Measurements from ENCODE around the gene FOXR1. TPM values are rescaled to one million over a fixed set of nuclear protein-coding genes. Genes with fewer than 3 reads are reported as not detected.
A peak's percentile ranks its signal among the peaks of the same experiment; 100 is the strongest.

The FOXR1 gene
- total RNA-seq, 1 experiment from 2014 or later = not detected

DNA sequence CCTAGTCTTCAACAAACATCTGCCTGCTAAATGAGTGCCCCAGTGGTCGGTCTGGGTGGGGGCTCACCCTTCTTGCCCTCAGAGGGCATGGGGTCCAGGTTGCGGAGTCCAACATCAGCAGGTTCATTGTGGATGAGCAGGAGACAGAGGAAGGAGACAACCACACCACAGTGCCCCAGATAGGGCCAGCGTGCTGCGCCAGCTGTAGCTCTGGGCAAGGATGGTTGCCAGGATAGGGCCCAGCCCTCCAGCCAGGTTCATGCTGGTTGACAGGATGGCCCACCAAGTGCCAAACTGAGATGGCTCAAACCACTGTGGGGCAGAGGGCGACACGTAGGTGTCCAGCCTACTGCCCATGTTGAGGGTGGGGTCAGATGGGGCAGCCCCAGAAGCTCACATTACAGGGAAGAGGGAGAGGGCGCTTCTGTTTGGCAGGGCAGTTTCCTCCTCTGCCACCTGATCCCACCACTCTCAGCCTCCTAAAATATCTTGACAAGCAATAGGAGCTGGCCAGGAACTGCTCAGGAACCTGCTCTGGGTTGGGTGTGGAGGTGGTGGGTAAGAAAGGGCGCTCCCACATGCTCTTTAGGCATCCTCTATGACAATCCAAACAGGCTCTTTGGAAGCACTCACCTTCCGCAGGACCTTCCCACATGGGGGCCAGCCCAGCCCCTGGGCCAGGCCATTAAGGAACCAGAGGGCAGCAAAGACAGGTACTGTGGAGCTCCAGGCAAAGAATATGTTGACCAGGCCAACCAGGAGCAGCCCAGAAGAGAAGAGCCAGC lies 56.2 kb downstream of the FOXR1 start:
- H3K4me3 Mint-ChIP-seq = peak overlapping the region; percentile 18; the same call in 1 of the 2 replicates
- H3K27ac Mint-ChIP-seq = peak overlapping the region; percentile 36; the same call in 1 of the 2 replicates
- ATAC-seq = no peak
- H3K4me1 Mint-ChIP-seq = peaks cover 19% of the 10 kb centered on the region
- H3K36me3 Mint-ChIP-seq = peaks cover 43% of the 10 kb centered on the region
- ChIA-PET POLR2A (interaction anchor here (1.2 kb wide), 1 partner anchor 67 kb away, joined by 3 read pairs; a partner anchor contains a TSS), CTCF (no interaction called here)
- TF ChIP-seq NR1H2 (CRISPR knock-in tag; IDR thresholded peaks at IDR 0.05) (no peak), ZNF232 (CRISPR knock-in tag; IDR thresholded peaks at IDR 0.05) (no peak), PRRX2 (CRISPR knock-in tag; IDR thresholded peaks at IDR 0.05) (no peak), GTF2I (CRISPR knock-in tag; conservative IDR thresholded peaks at IDR 0.05) (no peak), NFYB (CRISPR knock-in tag; conservative IDR thresholded peaks at IDR 0.05; ENCODE audit: low read depth) (no peak), TEAD4 (CRISPR knock-in tag; IDR thresholded peaks at IDR 0.05) (no peak), FOXK1 (CRISPR knock-in tag; IDR thresholded peaks at IDR 0.05) (no peak), TEAD1 (CRISPR knock-in tag; IDR thresholded peaks at IDR 0.05) (no peak), ESRRA (CRISPR knock-in tag; IDR thresholded peaks at IDR 0.05; ENCODE audit: borderline replicate concordance) (no peak), ZNF317 (CRISPR knock-in tag; IDR thresholded peaks at IDR 0.05; ENCODE audit: borderline replicate concordance, low read depth) (no peak), GRHL2 (CRISPR knock-in tag; IDR thresholded peaks at IDR 0.05; ENCODE audit: insufficient replicate concordance, severe bottlenecking) (no peak), RELA (CRISPR knock-in tag; IDR thresholded peaks at IDR 0.05; ENCODE audit: borderline replicate concordance) (no peak)
- TF ChIP-seq, protein P1, sequence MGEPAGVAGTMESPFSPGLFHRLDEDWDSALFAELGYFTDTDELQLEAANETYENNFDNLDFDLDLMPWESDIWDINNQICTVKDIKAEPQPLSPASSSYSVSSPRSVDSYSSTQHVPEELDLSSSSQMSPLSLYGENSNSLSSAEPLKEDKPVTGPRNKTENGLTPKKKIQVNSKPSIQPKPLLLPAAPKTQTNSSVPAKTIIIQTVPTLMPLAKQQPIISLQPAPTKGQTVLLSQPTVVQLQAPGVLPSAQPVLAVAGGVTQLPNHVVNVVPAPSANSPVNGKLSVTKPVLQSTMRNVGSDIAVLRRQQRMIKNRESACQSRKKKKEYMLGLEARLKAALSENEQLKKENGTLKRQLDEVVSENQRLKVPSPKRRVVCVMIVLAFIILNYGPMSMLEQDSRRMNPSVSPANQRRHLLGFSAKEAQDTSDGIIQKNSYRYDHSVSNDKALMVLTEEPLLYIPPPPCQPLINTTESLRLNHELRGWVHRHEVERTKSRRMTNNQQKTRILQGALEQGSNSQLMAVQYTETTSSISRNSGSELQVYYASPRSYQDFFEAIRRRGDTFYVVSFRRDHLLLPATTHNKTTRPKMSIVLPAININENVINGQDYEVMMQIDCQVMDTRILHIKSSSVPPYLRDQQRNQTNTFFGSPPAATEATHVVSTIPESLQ (CRISPR knock-in tag; IDR thresholded peaks at IDR 0.05) = no peak
- TF ChIP-seq, protein P2, sequence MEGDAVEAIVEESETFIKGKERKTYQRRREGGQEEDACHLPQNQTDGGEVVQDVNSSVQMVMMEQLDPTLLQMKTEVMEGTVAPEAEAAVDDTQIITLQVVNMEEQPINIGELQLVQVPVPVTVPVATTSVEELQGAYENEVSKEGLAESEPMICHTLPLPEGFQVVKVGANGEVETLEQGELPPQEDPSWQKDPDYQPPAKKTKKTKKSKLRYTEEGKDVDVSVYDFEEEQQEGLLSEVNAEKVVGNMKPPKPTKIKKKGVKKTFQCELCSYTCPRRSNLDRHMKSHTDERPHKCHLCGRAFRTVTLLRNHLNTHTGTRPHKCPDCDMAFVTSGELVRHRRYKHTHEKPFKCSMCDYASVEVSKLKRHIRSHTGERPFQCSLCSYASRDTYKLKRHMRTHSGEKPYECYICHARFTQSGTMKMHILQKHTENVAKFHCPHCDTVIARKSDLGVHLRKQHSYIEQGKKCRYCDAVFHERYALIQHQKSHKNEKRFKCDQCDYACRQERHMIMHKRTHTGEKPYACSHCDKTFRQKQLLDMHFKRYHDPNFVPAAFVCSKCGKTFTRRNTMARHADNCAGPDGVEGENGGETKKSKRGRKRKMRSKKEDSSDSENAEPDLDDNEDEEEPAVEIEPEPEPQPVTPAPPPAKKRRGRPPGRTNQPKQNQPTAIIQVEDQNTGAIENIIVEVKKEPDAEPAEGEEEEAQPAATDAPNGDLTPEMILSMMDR (IDR thresholded peaks at IDR 0.05) = no peak
- TF ChIP-seq, protein P3, sequence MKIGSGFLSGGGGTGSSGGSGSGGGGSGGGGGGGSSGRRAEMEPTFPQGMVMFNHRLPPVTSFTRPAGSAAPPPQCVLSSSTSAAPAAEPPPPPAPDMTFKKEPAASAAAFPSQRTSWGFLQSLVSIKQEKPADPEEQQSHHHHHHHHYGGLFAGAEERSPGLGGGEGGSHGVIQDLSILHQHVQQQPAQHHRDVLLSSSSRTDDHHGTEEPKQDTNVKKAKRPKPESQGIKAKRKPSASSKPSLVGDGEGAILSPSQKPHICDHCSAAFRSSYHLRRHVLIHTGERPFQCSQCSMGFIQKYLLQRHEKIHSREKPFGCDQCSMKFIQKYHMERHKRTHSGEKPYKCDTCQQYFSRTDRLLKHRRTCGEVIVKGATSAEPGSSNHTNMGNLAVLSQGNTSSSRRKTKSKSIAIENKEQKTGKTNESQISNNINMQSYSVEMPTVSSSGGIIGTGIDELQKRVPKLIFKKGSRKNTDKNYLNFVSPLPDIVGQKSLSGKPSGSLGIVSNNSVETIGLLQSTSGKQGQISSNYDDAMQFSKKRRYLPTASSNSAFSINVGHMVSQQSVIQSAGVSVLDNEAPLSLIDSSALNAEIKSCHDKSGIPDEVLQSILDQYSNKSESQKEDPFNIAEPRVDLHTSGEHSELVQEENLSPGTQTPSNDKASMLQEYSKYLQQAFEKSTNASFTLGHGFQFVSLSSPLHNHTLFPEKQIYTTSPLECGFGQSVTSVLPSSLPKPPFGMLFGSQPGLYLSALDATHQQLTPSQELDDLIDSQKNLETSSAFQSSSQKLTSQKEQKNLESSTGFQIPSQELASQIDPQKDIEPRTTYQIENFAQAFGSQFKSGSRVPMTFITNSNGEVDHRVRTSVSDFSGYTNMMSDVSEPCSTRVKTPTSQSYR (CRISPR knock-in tag; IDR thresholded peaks at IDR 0.05) = no peak
- TF ChIP-seq, protein P4, sequence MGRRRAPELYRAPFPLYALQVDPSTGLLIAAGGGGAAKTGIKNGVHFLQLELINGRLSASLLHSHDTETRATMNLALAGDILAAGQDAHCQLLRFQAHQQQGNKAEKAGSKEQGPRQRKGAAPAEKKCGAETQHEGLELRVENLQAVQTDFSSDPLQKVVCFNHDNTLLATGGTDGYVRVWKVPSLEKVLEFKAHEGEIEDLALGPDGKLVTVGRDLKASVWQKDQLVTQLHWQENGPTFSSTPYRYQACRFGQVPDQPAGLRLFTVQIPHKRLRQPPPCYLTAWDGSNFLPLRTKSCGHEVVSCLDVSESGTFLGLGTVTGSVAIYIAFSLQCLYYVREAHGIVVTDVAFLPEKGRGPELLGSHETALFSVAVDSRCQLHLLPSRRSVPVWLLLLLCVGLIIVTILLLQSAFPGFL (CRISPR knock-in tag; IDR thresholded peaks at IDR 0.05; ENCODE audit: borderline replicate concordance) = no peak
- H3K9me3 Mint-ChIP-seq = no peaks in the 10 kb centered on the region
- DNase-seq (ENCODE audit: low spot score) = no peak
- H3K27me3 Mint-ChIP-seq (ENCODE audit: low read depth) = no peaks in the 10 kb centered on the region

DNA sequence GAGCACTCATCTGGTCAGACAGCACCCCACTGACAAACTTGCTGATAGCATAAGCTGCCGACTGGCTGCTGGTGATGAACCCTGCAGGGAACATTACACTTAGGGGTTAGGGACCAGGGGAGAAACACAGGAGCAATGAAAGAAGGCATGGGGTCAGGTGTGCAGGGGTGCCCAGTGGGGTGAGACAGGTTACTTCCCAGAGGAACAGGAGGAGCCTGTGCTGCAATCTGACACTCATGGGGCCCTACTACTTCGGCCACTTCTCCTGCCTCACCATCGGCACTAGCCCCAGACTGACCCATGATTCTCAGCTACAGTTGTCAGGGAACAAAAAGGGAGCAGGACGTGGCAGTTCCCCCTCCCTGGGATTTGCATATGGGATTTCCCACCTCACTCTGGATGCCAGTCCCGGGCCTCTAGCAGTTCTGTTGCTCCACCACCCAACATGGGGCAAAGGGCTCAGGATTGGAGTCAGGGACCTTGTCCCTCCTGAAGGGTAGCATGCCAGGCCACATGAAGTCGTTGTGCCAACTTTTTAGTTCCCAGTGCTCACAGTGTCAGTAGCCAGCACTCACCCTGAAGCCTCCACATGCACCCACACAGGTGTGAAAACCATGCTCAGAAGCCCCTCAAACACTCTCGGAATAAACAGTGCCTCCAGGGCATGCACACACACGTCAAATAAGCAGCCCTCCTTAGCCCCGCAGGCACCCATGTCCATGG lies 56.9 kb downstream of the FOXR1 start:
- DNase-seq (ENCODE audit: low spot score) (no peak), ATAC-seq (no peak)
- ChIA-PET POLR2A (no interaction called here), CTCF (no interaction called here)
- Mint-ChIP-seq H3K4me1 (peaks cover 19% of the 10 kb centered on the region), H3K4me3 (peak overlapping the region; percentile 76), H3K27ac (peak overlapping the region; percentile 78), H3K27me3 (ENCODE audit: low read depth) (no peaks in the 10 kb centered on the region), H3K9me3 (no peaks in the 10 kb centered on the region), H3K36me3 (peaks cover 38% of the 10 kb centered on the region)
- TF ChIP-seq, protein P5, sequence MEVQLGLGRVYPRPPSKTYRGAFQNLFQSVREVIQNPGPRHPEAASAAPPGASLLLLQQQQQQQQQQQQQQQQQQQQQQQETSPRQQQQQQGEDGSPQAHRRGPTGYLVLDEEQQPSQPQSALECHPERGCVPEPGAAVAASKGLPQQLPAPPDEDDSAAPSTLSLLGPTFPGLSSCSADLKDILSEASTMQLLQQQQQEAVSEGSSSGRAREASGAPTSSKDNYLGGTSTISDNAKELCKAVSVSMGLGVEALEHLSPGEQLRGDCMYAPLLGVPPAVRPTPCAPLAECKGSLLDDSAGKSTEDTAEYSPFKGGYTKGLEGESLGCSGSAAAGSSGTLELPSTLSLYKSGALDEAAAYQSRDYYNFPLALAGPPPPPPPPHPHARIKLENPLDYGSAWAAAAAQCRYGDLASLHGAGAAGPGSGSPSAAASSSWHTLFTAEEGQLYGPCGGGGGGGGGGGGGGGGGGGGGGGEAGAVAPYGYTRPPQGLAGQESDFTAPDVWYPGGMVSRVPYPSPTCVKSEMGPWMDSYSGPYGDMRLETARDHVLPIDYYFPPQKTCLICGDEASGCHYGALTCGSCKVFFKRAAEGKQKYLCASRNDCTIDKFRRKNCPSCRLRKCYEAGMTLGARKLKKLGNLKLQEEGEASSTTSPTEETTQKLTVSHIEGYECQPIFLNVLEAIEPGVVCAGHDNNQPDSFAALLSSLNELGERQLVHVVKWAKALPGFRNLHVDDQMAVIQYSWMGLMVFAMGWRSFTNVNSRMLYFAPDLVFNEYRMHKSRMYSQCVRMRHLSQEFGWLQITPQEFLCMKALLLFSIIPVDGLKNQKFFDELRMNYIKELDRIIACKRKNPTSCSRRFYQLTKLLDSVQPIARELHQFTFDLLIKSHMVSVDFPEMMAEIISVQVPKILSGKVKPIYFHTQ (CRISPR knock-in tag; IDR thresholded peaks at IDR 0.05) = no peak
- TF ChIP-seq TEAD1 (CRISPR knock-in tag; IDR thresholded peaks at IDR 0.05) = no peak
- TF ChIP-seq JUN (CRISPR knock-in tag; IDR thresholded peaks at IDR 0.05) = no peak
- TF ChIP-seq GABPB1 (CRISPR knock-in tag; IDR thresholded peaks at IDR 0.05) = no peak
- TF ChIP-seq GTF2I (CRISPR knock-in tag; conservative IDR thresholded peaks at IDR 0.05) = no peak
- no peak for TF ChIP-seq TCF7 (CRISPR knock-in tag; IDR thresholded peaks at IDR 0.05; ENCODE audit: low read depth)
- TF ChIP-seq, protein P6, sequence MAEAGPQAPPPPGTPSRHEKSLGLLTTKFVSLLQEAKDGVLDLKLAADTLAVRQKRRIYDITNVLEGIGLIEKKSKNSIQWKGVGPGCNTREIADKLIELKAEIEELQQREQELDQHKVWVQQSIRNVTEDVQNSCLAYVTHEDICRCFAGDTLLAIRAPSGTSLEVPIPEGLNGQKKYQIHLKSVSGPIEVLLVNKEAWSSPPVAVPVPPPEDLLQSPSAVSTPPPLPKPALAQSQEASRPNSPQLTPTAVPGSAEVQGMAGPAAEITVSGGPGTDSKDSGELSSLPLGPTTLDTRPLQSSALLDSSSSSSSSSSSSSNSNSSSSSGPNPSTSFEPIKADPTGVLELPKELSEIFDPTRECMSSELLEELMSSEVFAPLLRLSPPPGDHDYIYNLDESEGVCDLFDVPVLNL (CRISPR knock-in tag; IDR thresholded peaks at IDR 0.05; ENCODE audit: borderline replicate concordance, low read depth) = no peak

Measured in WTC11 (cell line).